HG02588 (cell line): ENCODE data around the gene CRYBA1.
"Not testable (repeated sequence)": the region's sequence is repeated elsewhere in the genome, so short reads cannot be mapped to it uniquely, and the experiment has no call there.

ENCODE experiments used
- ATAC-seq: cut with Tn5 transposase; IDR thresholded peaks from one replicate; pipeline ENCODE4 v1.9.1; 2021; ENCODE audit warnings: mild to moderate bottlenecking, moderate library complexity; ENCODE audit not compliant: unreplicated experiment

CRYBA1 gene, protein sequence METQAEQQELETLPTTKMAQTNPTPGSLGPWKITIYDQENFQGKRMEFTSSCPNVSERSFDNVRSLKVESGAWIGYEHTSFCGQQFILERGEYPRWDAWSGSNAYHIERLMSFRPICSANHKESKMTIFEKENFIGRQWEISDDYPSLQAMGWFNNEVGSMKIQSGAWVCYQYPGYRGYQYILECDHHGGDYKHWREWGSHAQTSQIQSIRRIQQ

DNA sequence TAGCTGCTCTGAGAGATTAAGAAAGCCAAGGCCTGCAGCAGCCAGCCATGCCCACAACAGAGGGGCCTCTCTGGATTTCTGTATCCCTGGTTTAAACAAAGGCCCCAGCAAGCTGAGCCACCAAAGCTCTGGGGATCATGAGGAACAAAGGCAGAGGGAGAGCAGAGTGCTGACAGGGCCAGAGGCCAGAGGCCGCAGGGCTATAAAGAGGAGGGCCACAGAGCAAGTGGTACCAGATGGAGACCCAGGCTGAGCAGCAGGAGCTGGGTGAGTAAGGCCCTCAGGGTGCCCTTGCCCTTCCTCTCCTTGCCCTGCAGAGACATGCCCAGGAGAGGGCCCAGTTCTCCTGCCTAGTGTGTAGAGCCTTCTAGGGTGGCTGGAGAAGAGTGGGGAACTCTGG lies at the start of gene CRYBA1:
TSS of gene CRYBA1 (plus strand) at position 232 of the 400 bp plus-strand sequence. CDS start at position 237, 5 bp downstream.
- no peak for ATAC-seq

DNA sequence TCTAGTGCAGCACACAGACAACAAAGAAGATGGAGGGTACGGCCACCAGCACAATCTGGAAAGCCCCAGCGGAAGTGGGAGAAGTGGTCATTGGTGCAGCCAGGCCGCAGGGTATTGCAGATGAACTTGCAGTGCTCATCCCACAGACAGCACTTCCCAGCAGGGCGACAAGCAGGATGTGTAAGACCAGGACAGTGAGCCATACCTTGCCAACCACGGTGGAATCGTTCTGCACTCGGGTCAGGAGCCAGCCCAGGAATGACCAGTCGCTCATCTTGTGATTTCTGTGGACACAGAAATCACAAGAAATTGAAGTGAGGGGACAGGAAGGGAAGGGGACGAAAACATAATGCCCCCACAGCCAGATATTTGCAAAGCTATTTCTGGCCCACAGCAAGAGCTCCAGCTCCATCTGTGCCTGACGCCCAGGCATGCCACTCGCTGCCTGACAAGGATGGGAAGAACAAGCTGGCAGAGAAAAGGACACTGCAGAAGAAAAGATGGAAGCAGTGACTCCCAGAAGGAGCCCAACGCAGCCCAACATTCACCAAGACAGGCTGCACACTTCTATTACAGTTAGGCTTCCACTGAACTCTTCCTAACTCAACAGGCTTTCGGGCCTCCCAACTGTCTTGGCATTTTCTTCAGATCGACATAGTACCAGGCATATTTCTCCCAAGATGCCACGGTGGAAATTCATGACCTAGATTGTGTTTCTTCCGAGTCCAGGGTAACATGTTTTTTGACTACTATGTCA lies 49.0 kb upstream of the CRYBA1 start:
- ATAC-seq, result no peak

DNA sequence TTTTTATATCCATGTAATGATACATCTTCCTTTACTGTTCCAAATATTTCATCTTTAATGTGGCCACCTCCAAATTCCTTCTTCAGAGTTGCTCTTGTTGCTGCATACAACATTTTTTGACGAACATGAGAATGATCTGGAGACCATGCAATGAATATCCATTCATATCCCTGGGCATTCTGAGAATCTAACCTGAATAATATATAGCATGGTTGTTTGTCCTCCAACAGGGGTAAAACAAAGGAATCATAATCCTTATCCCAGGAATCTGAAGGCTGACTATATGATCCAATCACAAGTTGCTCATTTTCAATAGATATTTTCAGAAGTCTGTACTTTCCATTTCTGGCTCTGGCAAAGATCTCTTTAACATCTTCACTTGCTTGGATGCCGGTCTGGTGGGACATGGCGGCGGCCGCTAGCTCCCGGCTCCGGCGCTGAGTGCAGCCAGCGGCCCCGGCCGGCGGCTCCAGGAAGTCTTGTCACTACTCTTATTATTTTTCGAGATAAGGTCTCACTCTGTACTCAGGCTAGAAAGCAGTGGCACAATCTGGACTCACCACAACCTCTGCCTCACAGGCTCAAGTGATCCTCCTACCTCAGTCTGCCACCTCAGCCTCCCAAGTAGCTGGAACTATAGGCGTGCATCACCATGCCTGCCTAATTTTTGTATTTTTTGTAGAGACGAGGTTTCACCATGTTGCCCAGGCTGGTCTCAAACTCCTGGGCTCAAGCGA lies 42.4 kb upstream of the CRYBA1 start:
- not testable (repeated sequence) for ATAC-seq

DNA sequence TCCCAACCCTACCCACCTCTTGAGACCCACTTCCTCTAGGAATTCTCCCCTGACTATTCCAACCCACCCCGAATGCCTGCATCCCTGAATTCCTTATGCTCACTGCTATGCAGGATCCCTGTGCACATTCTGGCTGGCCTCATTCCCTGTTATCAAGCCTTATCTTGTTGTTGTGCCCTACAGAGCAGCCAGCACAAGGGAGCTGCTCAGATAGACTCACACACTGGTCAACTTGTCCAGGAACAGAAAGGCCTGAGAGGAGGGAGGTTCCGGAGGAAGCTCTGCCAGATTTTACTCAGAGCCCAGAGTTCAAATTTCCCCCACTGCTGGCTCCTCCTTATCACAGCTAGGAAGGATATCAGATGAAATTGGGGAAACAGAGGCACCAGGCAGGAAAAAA lies 41.6 kb upstream of the CRYBA1 start:
- no peak for ATAC-seq

DNA sequence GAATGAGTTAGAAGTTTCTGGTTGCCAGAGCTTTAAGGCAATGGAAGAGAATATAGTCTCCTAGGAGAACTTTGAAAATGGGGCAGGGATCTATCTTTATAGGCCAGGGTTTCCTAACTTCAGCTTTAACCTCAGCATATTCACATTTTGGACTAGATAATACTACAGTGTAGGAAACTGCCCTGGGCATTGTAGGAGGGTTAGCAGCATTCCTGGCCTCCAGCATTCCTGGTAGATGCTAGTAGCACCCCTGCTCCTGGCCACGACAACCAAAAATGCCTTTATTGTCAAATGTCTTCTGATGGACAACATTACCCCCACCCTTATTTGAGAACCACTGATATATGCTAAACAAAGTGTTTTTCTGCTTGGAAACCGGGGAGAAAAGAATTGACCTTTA lies 38.7 kb upstream of the CRYBA1 start:
- ATAC-seq, result no peak

DNA sequence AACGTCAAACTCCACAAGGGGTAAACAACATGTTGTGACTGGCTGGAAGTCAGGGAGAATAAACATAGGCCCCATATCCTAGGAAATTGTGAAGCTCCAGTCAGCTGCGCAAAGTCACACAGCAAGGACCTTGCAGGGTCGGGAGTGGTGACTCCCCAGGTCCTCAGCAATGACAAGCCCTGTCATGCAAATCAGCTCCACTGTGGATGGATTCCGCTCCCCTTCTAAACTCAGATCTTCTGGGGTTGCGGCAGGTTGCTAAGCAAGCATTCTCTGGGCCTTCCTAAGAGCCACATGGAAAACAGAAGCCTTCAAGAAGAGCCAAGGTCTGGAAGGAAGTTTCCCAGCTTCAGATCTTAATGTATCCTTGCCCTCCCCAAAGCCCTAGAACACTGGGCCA lies 37.6 kb upstream of the CRYBA1 start:
- ATAC-seq, result no peak

DNA sequence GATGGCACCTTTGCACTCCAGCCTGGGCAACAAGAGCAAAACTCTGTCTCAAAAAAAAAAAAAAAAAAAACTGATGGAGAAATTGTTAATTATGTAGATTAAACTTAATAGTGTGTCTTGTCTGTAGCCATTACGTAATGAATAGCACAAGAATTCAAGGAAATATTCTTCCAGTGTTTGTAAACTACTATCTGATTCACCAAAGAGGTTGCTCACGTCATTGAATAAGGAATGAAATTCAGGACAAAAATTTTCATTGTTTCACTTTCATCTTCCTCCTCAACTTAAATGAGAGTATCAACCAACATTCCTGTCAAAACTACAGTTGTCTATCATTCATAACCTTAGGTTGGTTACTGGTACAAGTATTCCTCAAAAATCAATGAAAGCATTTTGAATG lies 35.8 kb upstream of the CRYBA1 start:
- no peak for ATAC-seq

DNA sequence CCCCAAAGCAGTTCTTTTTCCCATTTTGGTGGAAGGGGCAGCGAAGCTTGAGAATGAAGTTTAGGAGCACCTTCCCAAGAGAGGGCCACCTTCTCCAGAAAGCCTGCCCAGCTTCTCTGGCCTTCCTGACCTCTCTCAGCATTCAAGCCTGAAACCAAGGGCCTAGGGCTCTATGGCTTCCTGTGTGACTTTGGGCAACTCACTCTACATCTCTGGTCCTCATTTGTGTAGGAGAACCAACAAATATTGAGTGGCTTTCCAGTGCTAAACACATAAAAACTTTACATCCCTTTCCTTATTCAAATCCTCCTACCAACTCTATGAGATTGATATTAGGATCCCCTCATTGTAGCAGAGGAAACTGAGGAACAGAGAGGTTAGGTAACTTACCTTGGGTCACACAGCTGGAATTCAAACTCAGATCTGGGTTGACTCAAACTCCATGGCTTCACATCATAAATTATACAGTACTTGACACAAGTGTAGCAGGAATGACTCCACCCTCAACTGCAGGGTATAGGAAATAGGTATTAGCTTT lies 34.5 kb upstream of the CRYBA1 start:
- ATAC-seq, result no peak

DNA sequence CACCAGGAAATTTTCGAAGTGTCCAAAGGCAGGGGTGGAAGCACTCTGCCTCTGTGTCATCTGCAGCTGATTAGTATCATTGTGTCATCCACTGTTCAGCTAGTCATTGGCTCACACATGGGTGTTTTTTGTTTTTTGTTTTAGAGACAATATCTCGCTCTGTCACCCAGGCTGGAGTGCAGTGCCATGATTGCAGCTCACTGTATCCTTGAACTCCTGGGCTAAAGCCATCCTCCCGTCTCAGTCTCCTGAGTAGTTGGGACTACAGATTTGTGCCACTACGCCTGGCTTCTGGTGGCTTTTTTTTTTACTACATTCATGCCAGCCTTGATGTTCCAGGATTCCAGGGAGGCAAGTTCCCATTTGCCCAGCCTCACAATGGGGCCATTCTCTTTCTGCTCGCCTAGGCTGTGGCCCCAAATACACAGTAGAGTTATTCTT lies 34.0 kb upstream of the CRYBA1 start:
- ATAC-seq, result no peak

DNA sequence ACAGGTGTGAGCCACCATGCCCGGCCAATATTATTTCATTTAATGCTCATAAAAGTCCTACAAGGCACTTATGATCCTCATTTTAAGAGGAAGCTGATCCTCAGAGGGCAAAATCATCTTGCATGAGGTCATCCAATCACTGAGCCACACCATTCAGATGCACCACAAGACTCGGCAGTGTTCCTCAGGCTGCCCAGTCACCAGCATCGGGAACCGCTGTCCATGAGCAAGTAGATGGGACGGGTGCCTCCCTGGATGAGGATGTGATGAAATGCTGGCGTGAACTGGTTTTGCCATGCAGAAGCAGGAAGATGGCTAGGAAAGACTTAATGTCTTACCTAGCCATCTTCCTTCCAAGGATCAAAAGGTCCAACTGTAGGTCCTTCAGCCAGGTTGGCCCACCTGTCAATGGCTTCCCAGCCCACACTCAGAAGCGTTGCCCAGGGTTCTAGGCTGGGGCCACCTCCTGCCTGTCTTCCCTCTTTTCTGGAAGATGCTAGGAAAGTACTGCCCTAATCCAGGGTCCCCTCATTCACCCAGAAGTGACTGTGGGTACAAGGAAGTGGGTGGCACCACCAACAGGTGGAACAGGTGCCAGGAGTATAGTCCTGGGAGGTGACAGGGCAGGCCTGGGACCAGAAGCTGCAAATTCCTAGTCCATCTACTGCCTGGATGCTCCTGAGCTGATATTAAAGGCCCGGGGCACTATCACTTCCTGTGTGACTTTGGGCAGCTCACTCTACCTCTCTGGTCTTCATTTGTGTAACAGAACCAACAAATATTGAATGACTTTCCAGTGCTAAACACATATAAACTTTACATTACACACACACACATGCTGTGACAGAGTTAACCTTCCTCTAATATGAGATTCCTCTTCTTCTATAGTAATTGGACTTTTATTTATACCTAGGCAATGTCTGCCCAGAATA lies 32.2 kb upstream of the CRYBA1 start:
- ATAC-seq, result no peak

DNA sequence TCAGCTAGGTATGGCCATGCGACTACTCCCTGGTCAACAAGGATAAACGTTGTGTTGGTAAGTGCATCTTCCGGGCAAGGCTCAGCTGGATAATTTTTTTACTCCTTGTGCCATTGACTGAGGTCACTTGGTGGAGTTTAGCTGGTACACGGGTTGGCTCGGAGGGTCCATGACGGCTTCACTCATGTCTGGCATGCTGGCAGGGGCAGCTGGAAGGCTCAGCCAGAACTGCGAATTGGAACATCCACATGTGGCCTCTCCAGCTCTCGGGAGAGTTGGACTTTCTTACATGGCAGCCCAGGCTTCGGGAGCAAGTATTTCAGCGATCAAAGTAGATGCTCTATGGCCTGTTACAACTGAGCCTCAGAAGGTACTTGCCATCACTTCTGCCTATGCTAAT lies 31.5 kb upstream of the CRYBA1 start:
- ATAC-seq, result no peak

DNA sequence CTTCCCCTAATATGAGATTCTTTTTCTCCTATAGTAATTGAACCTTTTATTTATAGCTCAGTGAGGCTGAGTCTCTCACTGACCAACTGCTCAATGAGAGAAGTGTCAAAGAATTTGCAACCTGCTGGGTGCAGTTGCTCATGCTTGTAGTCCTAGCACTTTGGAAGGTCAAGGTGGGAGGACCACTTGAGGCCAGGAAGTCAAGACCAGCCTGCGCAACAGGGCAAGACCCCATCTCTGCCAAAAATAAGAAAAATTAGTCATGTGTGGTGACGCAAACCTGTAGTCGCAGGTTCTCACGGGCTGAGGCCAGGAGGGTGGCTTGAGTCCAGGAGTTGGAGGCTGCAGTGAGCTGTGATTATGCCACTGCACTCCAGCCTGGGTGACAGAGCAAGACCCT lies 30.9 kb upstream of the CRYBA1 start:
- no peak for ATAC-seq

DNA sequence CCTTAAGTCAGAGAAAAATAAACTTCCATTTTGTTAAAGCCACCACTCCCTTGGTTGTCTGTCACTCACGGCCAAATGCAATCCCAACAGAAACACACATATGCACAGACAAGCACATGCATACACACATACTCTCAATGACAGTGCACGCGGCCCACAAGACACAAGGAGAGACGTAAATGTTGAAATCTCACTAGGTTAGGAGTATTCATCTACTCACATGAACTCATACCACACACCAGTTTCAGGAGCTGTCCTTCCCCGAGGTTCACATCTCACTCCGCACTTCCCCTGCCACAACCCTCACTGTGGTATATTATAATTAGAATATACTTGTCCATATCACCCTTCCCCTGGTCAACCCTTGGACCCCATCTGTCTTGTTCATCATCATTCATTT lies 30.5 kb upstream of the CRYBA1 start:
- no peak for ATAC-seq

DNA sequence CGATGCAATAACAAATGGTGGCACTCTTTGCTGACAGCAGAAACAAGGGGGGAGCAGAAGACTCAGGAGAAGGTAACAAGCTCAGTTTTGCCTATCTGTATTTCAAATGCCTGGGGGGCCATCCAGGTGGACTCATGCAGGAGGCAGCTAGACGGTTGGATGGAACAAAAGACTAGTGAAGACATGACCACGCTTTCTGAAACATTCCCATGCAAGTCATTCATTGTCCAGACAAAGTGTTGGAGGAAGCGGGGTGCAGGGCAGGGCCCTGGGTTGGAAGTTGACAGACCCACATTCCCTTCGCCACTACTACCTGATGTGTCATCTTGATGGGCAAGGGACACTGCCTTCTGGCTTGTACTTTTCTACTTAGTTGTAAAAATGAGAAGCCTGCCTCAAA lies 29.8 kb upstream of the CRYBA1 start:
- no peak for ATAC-seq

DNA sequence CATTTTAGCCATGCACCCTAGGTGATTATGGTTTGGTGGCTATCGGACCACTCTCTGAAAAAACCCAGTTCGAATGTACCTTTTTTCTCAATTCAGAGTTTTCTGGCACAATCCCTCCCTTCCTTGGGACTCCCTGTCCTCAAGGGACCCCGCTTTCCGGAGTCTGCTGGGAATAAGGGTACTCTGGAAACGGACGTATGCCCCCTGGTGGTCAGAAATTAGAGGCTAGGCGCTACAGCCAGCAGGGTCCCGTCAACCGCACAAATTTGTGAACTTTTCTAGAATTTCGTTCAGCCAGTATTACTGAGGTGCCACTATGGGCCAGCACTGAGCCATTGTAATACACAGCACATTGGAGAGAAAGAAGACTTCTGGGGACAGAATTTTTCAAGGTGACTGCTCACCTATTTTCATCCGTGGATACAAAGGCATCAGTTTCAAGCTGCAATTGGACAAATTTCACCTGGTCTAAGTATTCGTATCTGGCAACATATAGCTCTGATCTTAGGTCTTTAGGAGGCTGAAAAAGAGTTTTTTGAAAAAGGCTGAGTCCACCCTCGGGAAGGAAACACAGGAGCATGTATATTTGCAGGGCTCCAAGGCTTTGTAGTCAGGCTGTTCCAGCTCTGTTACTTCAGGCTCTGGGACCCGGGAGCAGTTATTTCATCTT lies 27.1 kb upstream of the CRYBA1 start:
- no peak for ATAC-seq

DNA sequence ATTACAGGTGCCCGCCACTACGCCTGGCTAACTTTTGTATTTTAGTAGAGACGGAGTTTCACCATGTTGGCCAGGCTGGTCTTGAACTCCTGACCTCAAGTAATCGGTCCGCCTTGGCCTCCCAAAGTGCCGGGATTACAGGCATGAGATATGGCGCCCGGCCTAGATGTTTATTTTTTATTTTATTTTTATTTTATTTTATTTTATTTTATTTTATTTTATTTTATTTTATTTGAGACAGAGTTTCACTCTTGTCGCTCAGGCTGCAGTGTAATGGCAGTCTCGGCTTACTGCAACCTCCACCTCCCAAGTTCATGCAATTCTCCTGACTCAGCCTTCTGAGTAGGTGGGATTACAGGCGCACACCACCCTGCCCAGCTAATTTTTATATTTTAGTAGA lies 25.3 kb upstream of the CRYBA1 start:
- ATAC-seq, result not testable (repeated sequence)

DNA sequence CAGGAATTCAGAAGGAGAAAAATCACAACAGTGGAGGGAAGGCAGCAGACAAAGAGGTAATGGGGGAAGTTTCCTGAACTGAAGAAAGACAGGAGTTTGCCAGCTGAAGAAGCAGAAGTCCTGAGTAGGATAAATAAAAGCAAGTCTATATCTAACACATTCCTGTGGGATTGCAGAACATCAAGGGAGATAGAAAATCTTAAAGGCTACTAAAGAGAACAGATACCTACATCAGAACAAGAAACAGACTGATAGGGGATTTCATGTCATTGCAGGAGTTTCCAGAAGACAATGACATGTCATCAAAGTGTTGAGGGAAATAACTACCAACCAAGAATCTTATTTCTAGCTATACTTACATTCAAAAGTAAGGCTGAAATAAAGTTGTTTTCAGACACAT lies 21.3 kb upstream of the CRYBA1 start:
- no peak for ATAC-seq

DNA sequence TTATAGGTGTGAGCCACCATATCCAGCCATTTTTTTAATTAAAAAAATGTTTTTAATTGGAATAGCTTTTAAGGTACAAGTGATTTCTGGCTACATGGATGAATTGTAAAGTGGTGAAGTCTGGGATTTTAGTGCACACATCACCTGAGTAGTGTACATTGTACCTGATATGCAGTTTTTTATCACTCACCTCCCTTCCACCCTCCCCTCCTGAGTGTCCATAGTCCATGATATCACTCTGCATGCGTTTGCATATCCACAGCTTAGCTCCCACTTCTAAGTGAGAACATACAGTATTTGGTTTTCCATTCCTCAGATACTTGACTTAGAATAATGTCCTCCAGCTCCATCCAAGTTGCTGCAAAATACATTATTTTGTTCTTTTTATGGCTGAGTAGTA lies 13.4 kb upstream of the CRYBA1 start:
- no peak for ATAC-seq

DNA sequence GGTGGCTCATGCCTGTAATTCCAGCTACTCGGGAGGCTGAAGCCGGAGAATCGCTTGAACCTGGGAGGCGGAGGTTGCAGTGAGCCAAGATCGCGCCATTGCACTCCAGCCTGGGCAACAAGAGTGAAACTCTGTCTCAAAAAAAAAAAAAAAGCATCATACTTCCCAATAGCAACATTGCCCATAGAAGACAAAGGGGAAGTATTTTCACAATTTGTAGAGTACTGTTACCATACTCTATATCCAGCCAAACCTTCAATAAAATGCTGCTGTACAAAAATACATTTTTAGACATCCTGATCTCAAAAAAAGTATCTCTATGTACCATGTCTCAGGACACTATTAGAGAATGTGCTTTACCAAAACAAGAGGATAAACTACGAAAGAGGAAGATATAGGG lies 11.7 kb upstream of the CRYBA1 start:
- ATAC-seq, result not testable (repeated sequence)

DNA sequence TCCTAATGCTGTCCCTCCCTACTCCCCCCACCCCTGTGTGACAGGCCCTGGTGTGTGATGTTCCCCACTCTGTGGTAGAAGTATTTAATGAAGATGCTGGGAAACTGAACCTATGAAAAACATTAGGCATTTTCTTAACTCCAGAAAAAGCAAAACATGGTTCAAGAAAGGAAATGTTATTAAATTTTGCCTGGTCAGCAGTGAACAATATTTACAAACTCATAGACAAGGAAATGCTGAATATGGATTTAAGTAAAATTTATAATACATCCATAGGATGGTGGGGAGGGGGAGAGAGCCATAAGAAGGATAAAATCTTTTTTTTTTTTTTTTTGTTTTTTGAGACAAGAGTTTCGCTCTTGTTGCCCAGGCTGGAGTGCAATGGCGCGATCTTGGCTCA lies 10.8 kb upstream of the CRYBA1 start:
- no peak for ATAC-seq
